ENCODE data around the gene DCDC2B. TPM values are rescaled to one million over a fixed set of nuclear protein-coding genes. Genes with fewer than 3 reads are reported as not detected.

Gene DCDC2B
- not detected in 2 replicates for total RNA-seq (2013; cell fraction: nucleolus; rRNA removed)
- total RNA-seq (2014; rRNA removed), result not detected in 2 replicates
- not detected in 2 replicates for total RNA-seq (2014; rRNA removed; fragmentation: Illumina TruSeq; extraction: Trizol)
- 0.13 and 0.15 TPM in 2 replicates for total RNA-seq (2021)
- not detected for polyA plus RNA-seq (2011; ENCODE audit: low read depth)
- not detected in 2 replicates for polyA plus RNA-seq (2011; rRNA removed)
- polyA plus RNA-seq (2011; cell fraction: cytosol; rRNA removed), result not detected in 2 replicates
- 0.18 and 0.25 TPM in 2 replicates for polyA plus RNA-seq (2011; cell fraction: nucleus; rRNA removed)
- 0.14 and 0.17 TPM in 2 replicates for polyA plus RNA-seq (2012)
- not detected in 2 replicates for polyA plus RNA-seq (2014; fragmentation: Illumina TruSeq; extraction: Trizol)
- polyA plus RNA-seq (2014; fragmentation: Nextera tagmentation; extraction: Ambion mirVana), result not detected
- polyA plus RNA-seq (2014; rRNA removed), result not detected in 2 replicates
- polyA plus RNA-seq (2016; fragmentation: Nextera tagmentation; extraction: Ambion mirVana), result under 1 TPM; 0.12 to 0.21 TPM
- polyA minus RNA-seq (2011; rRNA and poly(A)+ RNA removed), result not detected in 2 replicates
- polyA minus RNA-seq (2011; cell fraction: cytosol; rRNA and poly(A)+ RNA removed), result not detected in 2 replicates
- polyA minus RNA-seq (2011; cell fraction: nucleus; rRNA and poly(A)+ RNA removed), result 0.19 TPM in 1 of 2 replicates, not detected in the other
- percentile 30 among the genes with signal in this experiment for Bru-seq, nascent RNA
- BruChase-seq, experiment 1, labeled RNA remaining after a 6-hour chase, result percentile 26 among the genes with signal in this experiment
- BruChase-seq, experiment 2, labeled RNA remaining after a 2-hour chase, result percentile 27 among the genes with signal in this experiment
- long read RNA-seq, experiment 1, result 0 reads
- long read RNA-seq, experiment 2, result 0 reads

GRCh38 chr1:32208891-32209328 lies at the start of gene DCDC2B:
DCDC2B (plus strand) TSS chr1:32209089; CDS start chr1:32209094, 5 bp downstream.
- ChIA-PET SMC1A (ENCODE audit: uncharacterized antibody, unreplicated experiment) (interaction anchor here (0.9 to 1.7 kb wide), 2 partner anchors 41 to 107 kb away, joined by 3 to 4 read pairs; no protein-coding TSS in a partner anchor), POLR2A (no interaction called here), CTCF (interaction anchor here (1.1 to 2.4 kb wide), 4 partner anchors 12 to 205 kb away, joined by 3 to 9 read pairs (median 5); no protein-coding TSS in a partner anchor), RAD21 (ENCODE audit: unreplicated experiment) (no interaction called here)
- Histone ChIP-seq H3K4me3 (no peak within 1 kb of the TSS), H3K4me1 (ENCODE audit: control insufficient read depth, insufficient read depth, low read length) (peaks cover 14% of the 10 kb centered on the region), H3K27ac (ENCODE audit: control insufficient read depth, insufficient read depth) (no peak within 1 kb of the TSS), H3K9me3 (replicated peaks; ENCODE audit: control insufficient read depth, insufficient read depth, low read length) (no peaks in the 10 kb centered on the region), H3K9ac (ENCODE audit: control insufficient read depth, insufficient read depth, low read length) (no peak within 1 kb of the TSS), H3K27me3 (replicated peaks in 1 of 2; ENCODE audit: control insufficient read depth in 2 of 2, insufficient read depth in 2 of 2, low read length in 1 of 2) (no peaks in the 10 kb centered on the region), H2AFZ (ENCODE audit: control insufficient read depth, low read depth, low read length) (no peak within 1 kb of the TSS), H3K4me2 (ENCODE audit: control insufficient read depth, insufficient read depth) (0 out of 2 replicates have a peak within 1 kb of the TSS, but pooled peaks have one; percentile 11), H4K20me1 (ENCODE audit: control insufficient read depth, insufficient read depth) (no peaks in the 10 kb centered on the region), H3K36me3 (ENCODE audit: control insufficient read depth in 2 of 2, insufficient read depth in 2 of 2, low read length in 1 of 2) (peaks cover 0 to 1% of the 10 kb centered on the region in 2 experiments; a peak in 1 of 4 replicates), H3K79me2 (ENCODE audit: control insufficient read depth, insufficient read depth, low read length) (peaks cover 4% of the 10 kb centered on the region)
- in situ Hi-C loops (cut with MboI) (no loop called here), intact Hi-C loops (cut with micrococcal nuclease; ENCODE audit: unreplicated experiment) (no loop called here)
- ATAC-seq, result no peak
- no peak for FAIRE-seq
- DNase-seq (ENCODE audit: low read depth, low spot score), result no peak
- TF ChIP-seq RELA (IDR thresholded peaks at IDR 0.05; ENCODE audit: borderline replicate concordance, partially characterized antibody) (no peak), BMI1 (IDR thresholded peaks at IDR 0.05; ENCODE audit: borderline replicate concordance) (0 out of 2 replicates have a peak, but pooled peaks have one; percentile 27), MYB (IDR thresholded peaks at IDR 0.05; ENCODE audit: borderline replicate concordance, low read depth, low read length) (no peak), NR2C1 (IDR thresholded peaks at IDR 0.05) (no peak), FOXM1 (IDR thresholded peaks at IDR 0.05; ENCODE audit: low read depth, low read length) (no peak), YBX1 (IDR thresholded peaks at IDR 0.05) (no peak), CBFB (IDR thresholded peaks at IDR 0.05; ENCODE audit: low read depth) (no peak)
- 89% methylated on average over 5 of the region's 5 CpGs for WGBS (ENCODE audit: insufficient coverage, insufficient replicate concordance, low lambda C conversion rate, missing lambda C conversion rate)
- no TSS peak for BruUV-seq (replicated peaks)

Measured in GM12878 (cell line).